22Rv1 (cell line): ENCODE results near the gene MTMR2.

Experiments
- ZFX ChIP-seq: fragments of 450-650 bp; IDR thresholded peaks from 2 replicates; pipeline ENCODE4 v1.6.1; 2017; ENCODE audit warnings: antibody characterized with exemption, borderline replicate concordance
- TF ChIP-seq, protein P1 (sequence below): fragments of 450-650 bp; IDR thresholded peaks from 2 replicates; pipeline ENCODE4 v1.5.1; 2017; ENCODE audit warnings: mild to moderate bottlenecking

DNA sequence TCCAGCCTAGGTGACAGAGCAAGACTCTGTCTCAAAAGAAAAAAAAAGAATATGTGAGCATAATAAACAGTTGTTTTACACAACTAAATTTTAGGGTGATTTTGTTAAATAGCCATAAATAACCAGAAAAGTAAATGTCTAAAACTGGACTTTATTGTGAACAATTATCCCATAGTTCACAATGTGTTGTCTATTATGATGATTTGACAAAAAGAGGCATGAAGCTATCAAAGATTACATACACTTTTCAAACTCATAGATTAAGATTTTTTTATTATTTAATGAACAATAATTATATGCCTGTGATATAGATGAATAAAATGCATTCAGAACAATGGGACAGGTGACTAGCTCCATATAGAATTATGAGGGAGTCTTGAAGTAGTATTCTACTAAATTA is 27.0 kb upstream of the MTMR2 start:
- TF ChIP-seq, protein P1, sequence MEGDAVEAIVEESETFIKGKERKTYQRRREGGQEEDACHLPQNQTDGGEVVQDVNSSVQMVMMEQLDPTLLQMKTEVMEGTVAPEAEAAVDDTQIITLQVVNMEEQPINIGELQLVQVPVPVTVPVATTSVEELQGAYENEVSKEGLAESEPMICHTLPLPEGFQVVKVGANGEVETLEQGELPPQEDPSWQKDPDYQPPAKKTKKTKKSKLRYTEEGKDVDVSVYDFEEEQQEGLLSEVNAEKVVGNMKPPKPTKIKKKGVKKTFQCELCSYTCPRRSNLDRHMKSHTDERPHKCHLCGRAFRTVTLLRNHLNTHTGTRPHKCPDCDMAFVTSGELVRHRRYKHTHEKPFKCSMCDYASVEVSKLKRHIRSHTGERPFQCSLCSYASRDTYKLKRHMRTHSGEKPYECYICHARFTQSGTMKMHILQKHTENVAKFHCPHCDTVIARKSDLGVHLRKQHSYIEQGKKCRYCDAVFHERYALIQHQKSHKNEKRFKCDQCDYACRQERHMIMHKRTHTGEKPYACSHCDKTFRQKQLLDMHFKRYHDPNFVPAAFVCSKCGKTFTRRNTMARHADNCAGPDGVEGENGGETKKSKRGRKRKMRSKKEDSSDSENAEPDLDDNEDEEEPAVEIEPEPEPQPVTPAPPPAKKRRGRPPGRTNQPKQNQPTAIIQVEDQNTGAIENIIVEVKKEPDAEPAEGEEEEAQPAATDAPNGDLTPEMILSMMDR = no peak
- no peak for TF ChIP-seq ZFX
